ENCODE results near the gene AKAP12.

AKAP12 gene

GRCh38 chr6:151260205-151260604 is 20.4 kb downstream of the AKAP12 start:
- TF ChIP-seq CTCF (IDR thresholded peaks at IDR 0.05; ENCODE audit: low read depth, low read length): no peak
- H3K27me3 ChIP-seq (ENCODE audit: insufficient read depth, low read depth, severe bottlenecking): no peaks in the 10 kb centered on the region
- no peaks in the 10 kb centered on the region for H3K9me3 ChIP-seq (ENCODE audit: severe bottlenecking)
- no peak overlapping the region for H3K4me3 ChIP-seq (ENCODE audit: low read depth, low read length)
- H3K36me3 ChIP-seq: no peaks in the 10 kb centered on the region
- no peak for DNase-seq
- H3K27ac ChIP-seq: no peak overlapping the region

GRCh38 chr6:151263035-151263434 is 23.3 kb downstream of the AKAP12 start:
- no peak for DNase-seq
- Histone ChIP-seq H3K27ac (no peak overlapping the region), H3K4me3 (ENCODE audit: low read depth, low read length) (no peak overlapping the region), H3K27me3 (ENCODE audit: insufficient read depth, low read depth, severe bottlenecking) (no peaks in the 10 kb centered on the region), H3K9me3 (ENCODE audit: severe bottlenecking) (no peaks in the 10 kb centered on the region), H3K36me3 (no peaks in the 10 kb centered on the region)
- no peak for TF ChIP-seq CTCF (IDR thresholded peaks at IDR 0.05; ENCODE audit: low read depth, low read length)

- no peaks in the 10 kb centered on the region for H3K27me3 ChIP-seq (ENCODE audit: insufficient read depth, low read depth, severe bottlenecking)
- no peaks in the 10 kb centered on the region for H3K36me3 ChIP-seq
- TF ChIP-seq CTCF (IDR thresholded peaks at IDR 0.05; ENCODE audit: low read depth, low read length): no peak
- DNase-seq: no peak
- no peak overlapping the region for H3K4me3 ChIP-seq (ENCODE audit: low read depth, low read length)
- H3K9me3 ChIP-seq (ENCODE audit: severe bottlenecking): no peaks in the 10 kb centered on the region
- no peak overlapping the region for H3K27ac ChIP-seq
Measured at GRCh38 chr6:151263967-151264366, 24.2 kb downstream of the AKAP12 start.

GRCh38 chr6:151265282-151265681 is 25.5 kb downstream of the AKAP12 start:
- TF ChIP-seq CTCF (IDR thresholded peaks at IDR 0.05; ENCODE audit: low read depth, low read length): no peak
- H3K4me3 ChIP-seq (ENCODE audit: low read depth, low read length): no peak overlapping the region
- H3K27me3 ChIP-seq (ENCODE audit: insufficient read depth, low read depth, severe bottlenecking): no peaks in the 10 kb centered on the region
- H3K9me3 ChIP-seq (ENCODE audit: severe bottlenecking): no peaks in the 10 kb centered on the region
- H3K36me3 ChIP-seq: no peaks in the 10 kb centered on the region
- no peak overlapping the region for H3K27ac ChIP-seq
- no peak for DNase-seq

- Histone ChIP-seq H3K27ac (no peak overlapping the region), H3K36me3 (no peaks in the 10 kb centered on the region), H3K4me3 (ENCODE audit: low read depth, low read length) (no peak overlapping the region), H3K9me3 (ENCODE audit: severe bottlenecking) (no peaks in the 10 kb centered on the region), H3K27me3 (ENCODE audit: insufficient read depth, low read depth, severe bottlenecking) (no peaks in the 10 kb centered on the region)
- no peak for TF ChIP-seq CTCF (IDR thresholded peaks at IDR 0.05; ENCODE audit: low read depth, low read length)
- no peak for DNase-seq
Measured at GRCh38 chr6:151269321-151269995, 29.7 kb downstream of the AKAP12 start.

- H3K27ac ChIP-seq: no peak overlapping the region
- no peaks in the 10 kb centered on the region for H3K36me3 ChIP-seq
- no peaks in the 10 kb centered on the region for H3K27me3 ChIP-seq (ENCODE audit: insufficient read depth, low read depth, severe bottlenecking)
- no peak for TF ChIP-seq CTCF (IDR thresholded peaks at IDR 0.05; ENCODE audit: low read depth, low read length)
- no peak for DNase-seq
- no peaks in the 10 kb centered on the region for H3K9me3 ChIP-seq (ENCODE audit: severe bottlenecking)
- H3K4me3 ChIP-seq (ENCODE audit: low read depth, low read length): no peak overlapping the region
Measured at GRCh38 chr6:151275121-151275520, 35.4 kb downstream of the AKAP12 start.

Measured in WERI-Rb-1 (cell line).